Measurements from ENCODE around the gene HHIP.

HHIP gene

GRCh38 chr4:144716778-144717177 lies 70.8 kb downstream of the HHIP start:
- DNase-seq (ENCODE audit: low read depth, low spot score), result no peak
- TF ChIP-seq CTCF (IDR thresholded peaks at IDR 0.05; ENCODE audit: insufficient read depth, low read length, missing control alignments), result no peak
- ChIA-PET POLR2A (no interaction called here), CTCF (no interaction called here)
- no peak overlapping the region for H3K4me3 ChIP-seq (ENCODE audit: low read depth, low read length)

- no peak overlapping the region for H3K4me3 ChIP-seq (ENCODE audit: low read depth, low read length)
- DNase-seq (ENCODE audit: low read depth, low spot score), result no peak
- CTCF ChIA-PET, result no interaction called here
- POLR2A ChIA-PET, result no interaction called here
- no peak for TF ChIP-seq CTCF (IDR thresholded peaks at IDR 0.05; ENCODE audit: insufficient read depth, low read length, missing control alignments)
Observed at GRCh38 chr4:144718958-144719512, 73.1 kb downstream of the HHIP start.

GRCh38 chr4:144720491-144720890 lies 74.5 kb downstream of the HHIP start:
- CTCF ChIA-PET, result no interaction called here
- no peak for DNase-seq (ENCODE audit: low read depth, low spot score)
- no peak overlapping the region for H3K4me3 ChIP-seq (ENCODE audit: low read depth, low read length)
- POLR2A ChIA-PET, result no interaction called here
- no peak for TF ChIP-seq CTCF (IDR thresholded peaks at IDR 0.05; ENCODE audit: insufficient read depth, low read length, missing control alignments)

GRCh38 chr4:144721994-144722393 lies 76.0 kb downstream of the HHIP start:
- POLR2A ChIA-PET, result no interaction called here
- CTCF ChIA-PET, result interaction anchor here (0.9 kb wide), 1 partner anchor 8 kb away, joined by 3 read pairs; no protein-coding TSS in a partner anchor
- no peak for DNase-seq (ENCODE audit: low read depth, low spot score)
- no peak overlapping the region for H3K4me3 ChIP-seq (ENCODE audit: low read depth, low read length)
- no peak for TF ChIP-seq CTCF (IDR thresholded peaks at IDR 0.05; ENCODE audit: insufficient read depth, low read length, missing control alignments)

- no peak for DNase-seq (ENCODE audit: low read depth, low spot score)
- ChIA-PET CTCF (no interaction called here), POLR2A (no interaction called here)
- TF ChIP-seq CTCF (IDR thresholded peaks at IDR 0.05; ENCODE audit: insufficient read depth, low read length, missing control alignments), result no peak
- no peak overlapping the region for H3K4me3 ChIP-seq (ENCODE audit: low read depth, low read length)
Observed at GRCh38 chr4:144723471-144723870, 77.5 kb downstream of the HHIP start.

GRCh38 chr4:144729175-144729574 lies 83.2 kb downstream of the HHIP start:
- no peak for DNase-seq (ENCODE audit: low read depth, low spot score)
- TF ChIP-seq CTCF (IDR thresholded peaks at IDR 0.05; ENCODE audit: insufficient read depth, low read length, missing control alignments), result no peak
- POLR2A ChIA-PET, result no interaction called here
- no peak overlapping the region for H3K4me3 ChIP-seq (ENCODE audit: low read depth, low read length)
- CTCF ChIA-PET, result interaction anchor here (1.2 kb wide), 1 partner anchor 8 kb away, joined by 3 read pairs; no protein-coding TSS in a partner anchor

Data from AG04449 (cell line).